HEK293T (cell line): ENCODE data around the gene IL5RA.

Experiments
- CTCF ChIA-PET: fragments of 350-600 bp; formaldehyde crosslinking; extraction: SDS; loops from one replicate; lab custom pipeline; 2021; ENCODE audit warnings: antibody characterized with exemption, inconsistent platforms; lab: Yijun Ruan, JAX
- POLR2A ChIA-PET: fragments of 350-600 bp; formaldehyde crosslinking; extraction: SDS; loops from one replicate; lab custom pipeline; 2020; ENCODE audit warnings: antibody characterized with exemption, inconsistent platforms; lab: Yijun Ruan, JAX
- DNase-seq: peaks from one replicate; pipeline ENCODE4 v3.0.0; 2012; ENCODE audit warnings: mixed read lengths; ENCODE audit errors: extremely low spot score
- ARNT ChIP-seq: fragments of 450-650 bp; IDR thresholded peaks from 2 replicates; pipeline ENCODE4 v1.6.1; 2017; ENCODE audit warnings: mild to moderate bottlenecking
- BHLHE40 ChIP-seq: fragments of 450-650 bp; IDR thresholded peaks from 2 replicates; pipeline ENCODE4 v1.6.1; 2016; ENCODE audit warnings: mild to moderate bottlenecking, moderate library complexity, borderline replicate concordance
- CTBP1 ChIP-seq: fragments of 450-650 bp; IDR thresholded peaks from 2 replicates; pipeline ENCODE4 v1.6.1; 2016; ENCODE audit warnings: borderline replicate concordance
- ELF4 ChIP-seq: fragments of 450-650 bp; IDR thresholded peaks from 2 replicates; pipeline ENCODE4 v1.6.1; 2017; ENCODE audit warnings: antibody characterized with exemption
- FOXA1 ChIP-seq: fragments of 450-650 bp; IDR thresholded peaks from 2 replicates; pipeline ENCODE4 v1.6.1; 2016; ENCODE audit warnings: mild to moderate bottlenecking
- FOXK2 ChIP-seq: fragments of 450-650 bp; IDR thresholded peaks from 2 replicates; pipeline ENCODE4 v1.6.1; 2016; ENCODE audit warnings: mild to moderate bottlenecking
- FOXM1 ChIP-seq: fragments of 450-650 bp; IDR thresholded peaks from 2 replicates; pipeline ENCODE4 v1.6.1; 2017; ENCODE audit warnings: mild to moderate bottlenecking, borderline replicate concordance
- HDGF ChIP-seq: fragments of 450-650 bp; IDR thresholded peaks from 2 replicates; pipeline ENCODE4 v1.6.1; 2017; ENCODE audit warnings: antibody characterized with exemption, borderline replicate concordance
- L3MBTL2 ChIP-seq: fragments of 450-650 bp; conservative IDR thresholded peaks from 2 replicates; pipeline ENCODE4 v1.6.1; 2016; ENCODE audit warnings: mild to moderate bottlenecking
- LEF1 ChIP-seq: fragments of 450-650 bp; IDR thresholded peaks from 2 replicates; pipeline ENCODE4 v1.6.1; 2017; ENCODE audit warnings: mild to moderate bottlenecking, borderline replicate concordance
- NFRKB ChIP-seq: fragments of 450-650 bp; IDR thresholded peaks from 2 replicates; pipeline ENCODE4 v1.6.1; 2016; ENCODE audit warnings: mild to moderate bottlenecking, moderate library complexity
- PKNOX1 ChIP-seq: fragments of 450-650 bp; IDR thresholded peaks from 2 replicates; pipeline ENCODE4 v1.6.1; 2016
- SP1 ChIP-seq: fragments of 450-650 bp; IDR thresholded peaks from 2 replicates; pipeline ENCODE4 v1.6.1; 2017
- SUZ12 ChIP-seq: fragments of 450-650 bp; IDR thresholded peaks from 2 replicates; pipeline ENCODE4 v1.6.1; 2016; ENCODE audit warnings: mild to moderate bottlenecking
- TARDBP ChIP-seq: fragments of 450-650 bp; IDR thresholded peaks from 2 replicates; pipeline ENCODE4 v1.6.1; 2016
- ZNF384 ChIP-seq: fragments of 450-650 bp; IDR thresholded peaks from 2 replicates; pipeline ENCODE4 v1.6.1; 2016

IL5RA gene

GRCh38 chr3:3126477-3127431, 16.6 kb upstream of the IL5RA start, which contains the start of gene TRNT1:
Gene TRNT1 (plus strand): TSS chr3:3126940. CDS start chr3:3129041, 2,101 bp downstream.
- ChIA-PET POLR2A (no interaction called here), CTCF (no interaction called here)
- peak; percentile 86 for DNase-seq
- TF ChIP-seq BHLHE40 (no peak), L3MBTL2 (peak; percentile 88; the same call in 1 of the 2 replicates), ELF4 (peak; percentile 87)

- TF ChIP-seq PKNOX1, result no peak
- no peak for TF ChIP-seq TARDBP
- TF ChIP-seq ZNF384, result no peak
- TF ChIP-seq HDGF, result no peak
- no peak for TF ChIP-seq BHLHE40
- TF ChIP-seq CTBP1, result no peak
- TF ChIP-seq NFRKB, result no peak
- TF ChIP-seq LEF1, result no peak
- no peak for TF ChIP-seq SUZ12
- TF ChIP-seq FOXA1, result no peak
- no peak for TF ChIP-seq L3MBTL2
- no peak for TF ChIP-seq ELF4
- no peak for TF ChIP-seq ARNT
- no peak for TF ChIP-seq FOXM1
- no peak for TF ChIP-seq FOXK2
- TF ChIP-seq SP1, result no peak
- ChIA-PET POLR2A (no interaction called here), CTCF (no interaction called here)
- no peak for DNase-seq
These were observed 15.8 kb upstream of the IL5RA start for GRCh38 chr3:3125977-3126376.

GRCh38 chr3:3119393-3119851, 9.2 kb upstream of the IL5RA start:
- ChIA-PET CTCF (no interaction called here), POLR2A (no interaction called here)
- TF ChIP-seq HDGF (no peak), ARNT (no peak), ZNF384 (no peak), CTBP1 (no peak), PKNOX1 (no peak), TARDBP (no peak), SP1 (no peak), FOXM1 (no peak), LEF1 (no peak), FOXA1 (no peak), NFRKB (no peak), BHLHE40 (no peak), FOXK2 (no peak), ELF4 (no peak), SUZ12 (no peak), L3MBTL2 (no peak)
- no peak for DNase-seq

GRCh38 chr3:3117651-3118050, 7.5 kb upstream of the IL5RA start:
- DNase-seq, result no peak
- ChIA-PET CTCF (no interaction called here), POLR2A (no interaction called here)
- TF ChIP-seq FOXM1 (no peak), ELF4 (no peak), ARNT (no peak), PKNOX1 (no peak), LEF1 (no peak), BHLHE40 (no peak), FOXA1 (no peak)

GRCh38 chr3:3113042-3113709, 3.0 kb upstream of the IL5RA start:
- POLR2A ChIA-PET, result no interaction called here
- CTCF ChIA-PET, result no interaction called here

GRCh38 chr3:3110749-3111361, 681 bp upstream of the IL5RA start:
- TF ChIP-seq FOXM1, result no peak
- no peak for DNase-seq
- POLR2A ChIA-PET, result no interaction called here

More at GRCh38 chr3:3113042-3113709, 3.0 kb upstream of the IL5RA start:
- TF ChIP-seq FOXK2 (no peak), SP1 (no peak), HDGF (no peak), LEF1 (no peak), FOXA1 (no peak)
- DNase-seq, result no peak

More at GRCh38 chr3:3110749-3111361, 681 bp upstream of the IL5RA start:
- CTCF ChIA-PET, result no interaction called here
